22Rv1 (cell line): ENCODE results near the gene PRIMA1.

Source experiments
- H3K27ac ChIP-seq: fragments of 450-650 bp; 2 replicates; pipeline ENCODE4 v1.5.1; 2017
- CTCF ChIP-seq: fragments of 450-650 bp; IDR thresholded peaks from 2 replicates; pipeline ENCODE4 v1.5.1; 2017; ENCODE audit warnings: mild to moderate bottlenecking
- ZFX ChIP-seq: fragments of 450-650 bp; IDR thresholded peaks from 2 replicates; pipeline ENCODE4 v1.6.1; 2017; ENCODE audit warnings: antibody characterized with exemption, borderline replicate concordance

The PRIMA1 gene

GRCh38 chr14:93708800-93709199, 79.5 kb downstream of the PRIMA1 start:
- H3K27ac ChIP-seq = no peak overlapping the region
- TF ChIP-seq ZFX = no peak
- no peak for TF ChIP-seq CTCF

- TF ChIP-seq CTCF (no peak), ZFX (no peak)
- H3K27ac ChIP-seq = no peak overlapping the region
Observed at GRCh38 chr14:93708311-93708734, 80.0 kb downstream of the PRIMA1 start.

- no peak for TF ChIP-seq CTCF
- TF ChIP-seq ZFX = no peak
- H3K27ac ChIP-seq = no peak overlapping the region
Observed at GRCh38 chr14:93707475-93707874, 80.8 kb downstream of the PRIMA1 start.

GRCh38 chr14:93706360-93706955, 81.8 kb downstream of the PRIMA1 start:
- no peak for TF ChIP-seq CTCF
- no peak overlapping the region for H3K27ac ChIP-seq

- no peak overlapping the region for H3K27ac ChIP-seq
- TF ChIP-seq ZFX = no peak
- TF ChIP-seq CTCF = no peak
Observed at GRCh38 chr14:93705513-93706156, 82.7 kb downstream of the PRIMA1 start.

- no peak overlapping the region for H3K27ac ChIP-seq
- TF ChIP-seq ZFX = no peak
- no peak for TF ChIP-seq CTCF
Observed at GRCh38 chr14:93703941-93704340, 84.3 kb downstream of the PRIMA1 start.

GRCh38 chr14:93702946-93703345, 85.3 kb downstream of the PRIMA1 start:
- no peak overlapping the region for H3K27ac ChIP-seq
- no peak for TF ChIP-seq CTCF
- TF ChIP-seq ZFX = no peak
